ENCODE measurements around the gene ABCC5. TPM values are rescaled to one million over a fixed set of nuclear protein-coding genes. Genes with fewer than 3 reads are reported as not detected.
"Not testable (repeated sequence)": the region's sequence is repeated elsewhere in the genome, so short reads cannot be mapped to it uniquely, and the experiment has no call there.

Gene ABCC5
- total and polyA plus RNA-seq, 8 donors: 2.8 to 25.9 (median 8.4) TPM

DNA sequence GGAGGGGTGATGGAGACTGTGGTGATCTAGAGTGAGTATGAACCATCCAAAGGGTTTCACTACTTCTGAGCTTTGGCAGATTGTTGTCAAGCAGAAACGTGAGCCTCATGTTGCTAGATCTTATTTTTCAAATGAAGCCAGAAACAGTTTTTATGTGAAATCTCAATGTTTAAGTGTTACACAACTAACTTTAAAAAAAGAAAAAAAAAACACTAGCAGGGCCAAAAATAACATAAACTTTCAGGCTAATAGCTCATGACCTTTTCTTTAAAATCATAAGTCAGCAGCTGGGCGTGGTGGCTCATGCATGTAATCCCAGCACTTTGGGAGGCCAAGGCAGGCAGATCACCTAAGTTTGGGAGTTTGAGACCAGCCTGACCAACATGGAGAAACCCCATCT lies 11.8 kb upstream of the ABCC5 start:
- Histone ChIP-seq H3K36me3 (no peaks in the 10 kb centered on the region), H3K27me3 (no peaks in the 10 kb centered on the region), H3K4me3 (no peak overlapping the region), H3K4me1 (no peaks in the 10 kb centered on the region), H3K27ac (no peak overlapping the region), H3K9me3 (no peaks in the 10 kb centered on the region)
- intact Hi-C loops (cut with DNase I): no loop called here
- FAIRE-seq (no peak), DNase-seq (no peak), ATAC-seq (no peak)
- WGBS, 2 donors: 79 to 82% methylated on average over 2 of the region's 2 CpGs
- TF ChIP-seq, protein P1, sequence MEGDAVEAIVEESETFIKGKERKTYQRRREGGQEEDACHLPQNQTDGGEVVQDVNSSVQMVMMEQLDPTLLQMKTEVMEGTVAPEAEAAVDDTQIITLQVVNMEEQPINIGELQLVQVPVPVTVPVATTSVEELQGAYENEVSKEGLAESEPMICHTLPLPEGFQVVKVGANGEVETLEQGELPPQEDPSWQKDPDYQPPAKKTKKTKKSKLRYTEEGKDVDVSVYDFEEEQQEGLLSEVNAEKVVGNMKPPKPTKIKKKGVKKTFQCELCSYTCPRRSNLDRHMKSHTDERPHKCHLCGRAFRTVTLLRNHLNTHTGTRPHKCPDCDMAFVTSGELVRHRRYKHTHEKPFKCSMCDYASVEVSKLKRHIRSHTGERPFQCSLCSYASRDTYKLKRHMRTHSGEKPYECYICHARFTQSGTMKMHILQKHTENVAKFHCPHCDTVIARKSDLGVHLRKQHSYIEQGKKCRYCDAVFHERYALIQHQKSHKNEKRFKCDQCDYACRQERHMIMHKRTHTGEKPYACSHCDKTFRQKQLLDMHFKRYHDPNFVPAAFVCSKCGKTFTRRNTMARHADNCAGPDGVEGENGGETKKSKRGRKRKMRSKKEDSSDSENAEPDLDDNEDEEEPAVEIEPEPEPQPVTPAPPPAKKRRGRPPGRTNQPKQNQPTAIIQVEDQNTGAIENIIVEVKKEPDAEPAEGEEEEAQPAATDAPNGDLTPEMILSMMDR (IDR thresholded peaks at IDR 0.05): no peak

DNA sequence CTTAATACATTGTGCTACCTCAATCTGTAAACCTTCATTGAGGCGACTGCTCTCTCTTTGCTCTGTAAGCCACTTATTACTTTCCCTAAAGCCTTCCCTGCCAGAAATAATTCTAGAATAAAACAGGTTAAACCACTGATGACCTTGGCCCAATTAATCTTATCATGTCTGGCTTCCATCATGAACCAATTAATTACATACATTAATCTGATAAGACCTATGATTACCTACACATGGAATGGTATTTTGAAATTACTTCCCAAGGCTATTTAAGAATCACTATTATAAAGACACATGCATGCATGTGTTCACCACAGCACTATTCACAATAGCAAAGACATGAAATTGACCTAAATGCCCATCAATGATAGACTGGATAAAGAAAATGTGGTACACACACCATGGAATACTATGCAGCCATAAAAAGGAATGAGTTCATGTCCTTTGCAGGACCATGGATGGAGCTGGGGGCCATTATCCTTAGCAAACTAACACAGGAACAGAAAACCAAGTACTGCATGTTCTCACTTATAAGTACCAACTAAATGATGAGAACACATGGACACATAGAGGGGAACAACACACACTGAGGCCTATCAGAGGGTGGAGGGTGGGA lies 10.7 kb upstream of the ABCC5 start:
- intact Hi-C loops (cut with DNase I); H3K36me3 ChIP-seq; H3K4me3 ChIP-seq; H3K9me3 ChIP-seq; DNase-seq; FAIRE-seq; ATAC-seq; H3K27me3 ChIP-seq; H3K27ac ChIP-seq; H3K4me1 ChIP-seq: not testable (repeated sequence)
- WGBS, 2 donors: 59 to 70% methylated on average over 1 of the region's 1 CpG

DNA sequence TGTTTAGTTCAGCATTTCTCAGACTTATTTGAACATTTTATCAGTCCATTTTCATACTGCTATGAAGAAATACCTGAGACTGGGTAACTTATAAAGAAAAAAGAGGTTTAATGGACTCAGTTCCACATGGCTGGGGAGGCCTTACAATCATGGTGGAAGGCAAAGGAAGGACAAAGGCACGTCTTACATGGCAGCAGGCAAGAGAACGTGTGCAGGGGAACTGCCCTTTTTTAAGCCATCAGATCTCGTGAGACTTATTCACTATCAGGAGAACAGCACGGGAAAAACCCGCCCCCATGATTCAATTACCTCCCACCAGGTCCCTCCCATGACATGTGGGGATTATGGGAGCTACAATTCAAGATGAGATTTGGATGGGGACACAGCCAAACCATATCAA lies 7.6 kb upstream of the ABCC5 start:
- H3K9me3 ChIP-seq; H3K4me1 ChIP-seq; H3K27ac ChIP-seq; intact Hi-C loops (cut with DNase I); DNase-seq; H3K27me3 ChIP-seq; H3K36me3 ChIP-seq; ATAC-seq; H3K4me3 ChIP-seq; FAIRE-seq: not testable (repeated sequence)
- WGBS, 2 donors: 56 to 62% methylated on average over 5 of the region's 5 CpGs

- Histone ChIP-seq H3K9me3 (no peaks in the 10 kb centered on the region), H3K27me3 (no peaks in the 10 kb centered on the region), H3K4me1 (no peaks in the 10 kb centered on the region), H3K27ac (no peak overlapping the region), H3K36me3 (no peaks in the 10 kb centered on the region), H3K4me3 (no peak overlapping the region)
- no peak for DNase-seq
- 74 to 75% methylated on average over 7 of the region's 7 CpGs for WGBS, 2 donors
- FAIRE-seq: no peak
- intact Hi-C loops (cut with DNase I): no loop called here
- no peak for ATAC-seq
- TF ChIP-seq, protein P1 (IDR thresholded peaks at IDR 0.05): no peak
Observed at GRCh38 chr3:184022323-184022722, 4.6 kb upstream of the ABCC5 start.

DNA sequence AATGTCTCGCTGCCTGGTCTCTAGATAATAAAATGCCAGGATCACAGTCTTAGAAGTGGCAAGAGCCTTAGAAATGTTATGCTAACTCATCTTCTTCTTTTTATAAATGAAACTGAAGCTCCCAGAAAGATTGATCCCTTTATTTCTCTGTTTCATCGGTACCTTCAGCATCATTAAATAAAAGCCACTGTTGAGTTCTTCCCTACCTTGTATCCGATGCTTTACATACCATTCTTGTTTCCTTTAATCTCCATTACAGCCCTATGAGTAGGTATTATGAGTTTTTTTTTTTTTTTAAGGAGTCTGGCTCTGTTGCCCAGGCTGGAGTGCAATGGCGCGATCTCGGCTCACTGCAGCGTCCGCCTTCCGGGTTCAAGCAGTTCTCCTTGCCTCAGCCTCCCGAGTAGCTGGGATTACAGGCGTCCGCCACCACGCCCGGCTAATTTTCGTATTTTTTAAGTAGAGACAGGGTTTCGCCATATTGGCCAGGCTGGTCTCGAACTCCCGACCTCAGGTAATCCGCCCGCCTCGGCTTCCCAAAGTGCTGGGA lies 815 bp upstream of the ABCC5 start:
- H3K4me1 ChIP-seq: no peaks in the 10 kb centered on the region
- peak overlapping the region; percentile 91 to 100 (median 100) for H3K4me3 ChIP-seq
- H3K27me3 ChIP-seq: no peaks in the 10 kb centered on the region
- ATAC-seq (no peak), DNase-seq (peak in 1 of 6 donors; percentile 9), FAIRE-seq (no peak)
- 83 to 88% methylated on average over 21 of the region's 21 CpGs for WGBS, 2 donors
- no peaks in the 10 kb centered on the region for H3K9me3 ChIP-seq
- intact Hi-C loops (cut with DNase I): loop anchor here in 1 of 3 donors (5.0 kb wide), 1 partner anchor 121 kb away; no protein-coding TSS in a partner anchor
- H3K27ac ChIP-seq: peak overlapping the region in 3 of 4 donors; percentile 20 to 74 (median 73)
- no peaks in the 10 kb centered on the region for H3K36me3 ChIP-seq
- TF ChIP-seq, protein P1 (IDR thresholded peaks at IDR 0.05): no peak
